ENCODE data around the gene FEZF1.

The FEZF1 gene

DNA sequence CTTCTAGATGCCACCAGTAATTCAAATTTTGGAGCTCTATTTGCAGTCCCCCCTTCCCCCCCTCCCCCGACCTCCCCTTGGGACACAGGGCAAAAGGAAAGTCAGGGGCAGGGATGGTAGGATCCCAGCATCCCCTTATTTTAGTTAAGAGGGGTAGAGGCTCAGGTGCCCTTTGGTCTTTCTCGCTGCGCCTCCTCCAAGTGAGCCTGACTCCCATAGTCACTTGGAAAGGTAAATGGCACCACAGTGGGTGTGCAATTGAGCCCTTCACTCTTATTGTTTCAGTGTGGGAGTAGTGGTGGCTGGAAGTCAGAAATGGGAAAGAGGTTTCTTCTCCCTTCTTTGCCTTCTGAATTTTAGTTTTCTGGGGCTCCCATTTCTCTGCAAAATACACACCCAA, 8.2 kb upstream of the FEZF1 start:
- Mint-ChIP-seq H3K4me1 (ENCODE audit: low read depth) (peaks cover 8% of the 10 kb centered on the region), H3K36me3 (ENCODE audit: low read depth) (no peaks in the 10 kb centered on the region)

DNA sequence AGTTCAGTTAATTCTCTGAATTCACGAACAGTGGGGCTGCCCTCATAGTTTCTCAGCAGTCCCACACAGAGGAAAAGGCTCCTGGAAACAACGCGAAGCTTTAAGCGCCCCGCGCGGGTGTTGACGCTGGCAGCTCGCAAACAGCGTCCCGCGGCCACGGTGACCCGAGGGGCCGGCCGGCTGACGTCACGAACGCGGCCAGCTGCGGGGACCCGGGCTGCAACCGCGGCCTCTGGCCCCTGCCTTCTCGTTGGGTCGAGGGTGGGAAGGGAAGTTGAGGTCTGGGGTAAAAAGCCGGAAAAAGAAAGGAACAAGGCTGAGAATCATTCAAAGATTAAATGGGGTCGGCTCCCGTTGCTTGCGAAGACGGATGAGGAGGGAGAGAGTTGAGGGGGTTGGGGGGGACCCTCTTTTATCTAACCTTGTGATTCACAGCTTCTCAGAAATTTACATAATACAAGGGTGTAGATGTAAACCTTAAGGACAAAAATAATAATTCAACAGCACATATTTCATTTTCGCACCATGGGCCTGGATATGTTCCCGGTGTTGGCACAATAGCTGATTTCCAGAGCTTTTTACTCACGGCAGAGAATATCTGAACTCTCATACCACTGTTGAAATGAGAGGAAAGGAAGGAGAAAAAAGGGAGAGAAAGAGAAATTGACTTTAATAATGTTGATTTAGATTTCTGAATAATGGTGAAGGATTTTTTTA, 7.3 kb upstream of the FEZF1 start:
- Mint-ChIP-seq H3K9me3 (no peaks in the 10 kb centered on the region), H3K4me1 (ENCODE audit: low read depth) (peaks cover 8% of the 10 kb centered on the region), H3K27ac (no peak overlapping the region), H3K27me3 (peaks cover 88% of the 10 kb centered on the region), H3K4me3 (no peak overlapping the region), H3K36me3 (ENCODE audit: low read depth) (no peaks in the 10 kb centered on the region)
- no peak for DNase-seq

More for the DNA sequence above, 8.2 kb upstream of the FEZF1 start:
- Mint-ChIP-seq H3K4me3 (no peak overlapping the region), H3K27ac (no peak overlapping the region), H3K27me3 (peaks cover 88% of the 10 kb centered on the region), H3K9me3 (no peaks in the 10 kb centered on the region)
- no peak for DNase-seq

DNA sequence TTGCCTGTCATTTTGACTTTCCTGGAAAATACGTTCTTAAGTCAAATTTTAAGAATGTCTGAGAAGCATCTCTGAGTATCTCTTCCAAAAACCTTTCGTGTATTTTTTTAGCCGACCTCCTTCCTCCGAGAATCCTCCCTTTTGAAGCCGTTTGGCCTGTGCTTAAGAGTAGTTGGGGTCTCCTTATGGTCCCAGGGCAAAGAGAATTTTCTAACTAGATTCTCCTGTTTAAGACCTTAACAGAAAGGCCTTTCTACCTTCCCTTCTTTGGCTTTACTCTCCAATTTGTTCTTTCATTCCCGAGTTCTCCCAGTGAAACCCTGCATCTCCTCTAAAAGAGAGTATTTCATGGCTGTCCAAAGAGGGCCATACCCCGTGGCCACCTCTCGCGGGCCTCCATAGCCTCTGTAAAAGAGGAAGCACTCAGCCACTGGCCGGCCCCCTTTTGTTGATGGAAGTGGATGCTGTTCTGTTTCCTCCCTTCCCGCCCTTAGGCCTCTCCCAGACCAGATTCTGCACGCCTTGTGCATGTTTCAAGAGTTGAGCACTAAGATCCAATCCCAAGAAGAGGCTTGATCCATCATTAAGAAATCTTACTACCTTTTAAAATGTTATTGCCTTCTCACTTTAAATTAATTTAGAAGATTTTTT, 6.6 kb upstream of the FEZF1 start:
- no peak overlapping the region for H3K27ac Mint-ChIP-seq
- H3K27me3 Mint-ChIP-seq, result peaks cover 88% of the 10 kb centered on the region
- no peaks in the 10 kb centered on the region for H3K9me3 Mint-ChIP-seq
- no peak overlapping the region for H3K4me3 Mint-ChIP-seq
- peaks cover 8% of the 10 kb centered on the region for H3K4me1 Mint-ChIP-seq (ENCODE audit: low read depth)
- no peak for DNase-seq
- no peaks in the 10 kb centered on the region for H3K36me3 Mint-ChIP-seq (ENCODE audit: low read depth)

DNA sequence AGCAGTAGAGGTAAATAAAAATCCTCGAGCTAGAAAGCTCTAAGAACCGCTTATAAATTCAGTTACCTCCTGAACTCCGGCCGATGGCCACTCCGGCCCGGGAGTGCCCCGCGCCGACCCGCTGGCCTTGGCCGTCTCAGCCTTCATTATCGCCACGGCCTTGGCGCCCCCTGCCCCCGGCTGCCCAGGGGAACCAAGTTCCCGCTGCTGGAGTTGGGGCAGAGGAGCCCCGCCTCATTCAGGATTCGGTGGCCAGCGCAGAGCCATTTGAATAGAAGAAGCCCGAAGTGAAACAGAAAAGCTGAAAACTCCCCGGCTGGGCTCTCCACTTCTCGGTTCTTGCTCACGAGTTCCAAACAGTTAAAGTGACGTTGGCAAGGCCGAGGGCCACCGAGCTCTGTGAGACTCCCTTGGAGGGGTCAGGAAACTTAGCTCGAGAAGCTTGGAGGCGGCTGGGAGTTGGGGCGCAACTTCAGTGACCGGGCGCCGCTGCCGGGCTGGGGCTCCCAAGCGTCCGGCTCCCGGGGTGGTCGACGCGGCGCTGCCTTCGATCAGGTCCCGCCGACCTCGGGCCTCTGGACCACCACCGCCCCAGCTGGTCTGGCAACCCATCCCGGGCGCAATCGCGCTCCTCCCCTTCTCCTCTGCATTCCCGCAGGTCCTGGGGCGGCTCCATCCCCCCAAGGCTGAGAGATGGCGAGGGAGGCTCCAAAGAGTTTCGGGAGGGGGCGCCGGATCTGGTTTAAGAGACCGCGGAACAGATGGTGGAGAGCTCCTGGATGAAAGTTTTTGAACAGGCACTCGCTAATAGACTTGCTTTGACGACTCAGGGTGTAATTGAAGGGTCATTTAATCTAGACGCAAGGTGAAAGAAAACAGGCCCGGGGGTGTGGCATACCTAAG, 5.8 kb upstream of the FEZF1 start:
- no peaks in the 10 kb centered on the region for H3K9me3 Mint-ChIP-seq
- peaks cover 8% of the 10 kb centered on the region for H3K4me1 Mint-ChIP-seq (ENCODE audit: low read depth)
- H3K4me3 Mint-ChIP-seq, result no peak overlapping the region
- no peak overlapping the region for H3K27ac Mint-ChIP-seq
- DNase-seq, result no peak
- peaks cover 88% of the 10 kb centered on the region for H3K27me3 Mint-ChIP-seq
- H3K36me3 Mint-ChIP-seq (ENCODE audit: low read depth), result no peaks in the 10 kb centered on the region

DNA sequence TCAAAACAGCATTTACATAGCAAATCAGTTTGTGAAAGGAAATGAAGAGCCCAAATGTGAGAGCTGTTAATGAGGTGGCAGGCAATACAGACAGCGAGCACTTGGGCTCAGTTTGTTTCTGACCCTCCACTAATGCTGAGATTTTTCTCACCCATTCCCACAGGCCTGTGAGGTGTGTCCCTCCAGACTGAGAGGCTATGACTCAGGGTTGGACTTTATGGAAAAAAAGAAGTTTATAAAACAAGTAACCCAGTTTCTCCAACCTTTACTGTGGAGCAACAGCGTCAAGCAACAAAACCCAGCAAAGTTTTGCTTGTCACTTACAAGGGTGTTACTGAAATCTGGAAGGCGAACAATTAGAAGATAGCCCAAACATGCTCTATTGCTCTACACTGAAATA, 4.9 kb upstream of the FEZF1 start:
- no peaks in the 10 kb centered on the region for H3K36me3 Mint-ChIP-seq (ENCODE audit: low read depth)
- H3K4me1 Mint-ChIP-seq (ENCODE audit: low read depth), result peaks cover 8% of the 10 kb centered on the region
- no peaks in the 10 kb centered on the region for H3K9me3 Mint-ChIP-seq
- H3K27ac Mint-ChIP-seq, result no peak overlapping the region
- DNase-seq, result no peak
- H3K27me3 Mint-ChIP-seq, result peaks cover 86% of the 10 kb centered on the region
- H3K4me3 Mint-ChIP-seq, result no peak overlapping the region

DNA sequence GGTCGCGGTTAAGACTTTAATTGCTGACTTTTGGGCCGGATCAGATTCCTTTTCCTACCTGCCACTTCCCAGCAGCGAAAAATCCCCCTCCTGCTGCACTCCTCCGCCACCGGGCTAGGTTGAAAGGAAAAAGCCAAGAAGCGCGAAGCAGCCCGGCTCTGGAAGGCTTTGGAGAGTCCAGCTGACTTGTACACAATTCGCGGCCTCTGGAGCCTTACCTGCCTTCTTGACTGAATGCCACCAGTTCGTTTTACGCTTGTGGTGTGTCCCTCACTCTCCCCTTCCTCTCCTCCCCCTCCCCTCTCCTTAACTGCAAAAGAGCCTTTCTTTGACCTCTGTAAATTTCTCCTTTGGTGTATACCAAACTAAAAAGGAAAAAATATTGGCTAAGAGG, 2.7 kb upstream of the FEZF1 start:
- no peak for DNase-seq
- Mint-ChIP-seq H3K36me3 (ENCODE audit: low read depth) (no peaks in the 10 kb centered on the region), H3K4me1 (ENCODE audit: low read depth) (peaks cover 8% of the 10 kb centered on the region), H3K27me3 (peaks cover 90% of the 10 kb centered on the region), H3K9me3 (no peaks in the 10 kb centered on the region), H3K4me3 (no peak overlapping the region), H3K27ac (no peak overlapping the region)

DNA sequence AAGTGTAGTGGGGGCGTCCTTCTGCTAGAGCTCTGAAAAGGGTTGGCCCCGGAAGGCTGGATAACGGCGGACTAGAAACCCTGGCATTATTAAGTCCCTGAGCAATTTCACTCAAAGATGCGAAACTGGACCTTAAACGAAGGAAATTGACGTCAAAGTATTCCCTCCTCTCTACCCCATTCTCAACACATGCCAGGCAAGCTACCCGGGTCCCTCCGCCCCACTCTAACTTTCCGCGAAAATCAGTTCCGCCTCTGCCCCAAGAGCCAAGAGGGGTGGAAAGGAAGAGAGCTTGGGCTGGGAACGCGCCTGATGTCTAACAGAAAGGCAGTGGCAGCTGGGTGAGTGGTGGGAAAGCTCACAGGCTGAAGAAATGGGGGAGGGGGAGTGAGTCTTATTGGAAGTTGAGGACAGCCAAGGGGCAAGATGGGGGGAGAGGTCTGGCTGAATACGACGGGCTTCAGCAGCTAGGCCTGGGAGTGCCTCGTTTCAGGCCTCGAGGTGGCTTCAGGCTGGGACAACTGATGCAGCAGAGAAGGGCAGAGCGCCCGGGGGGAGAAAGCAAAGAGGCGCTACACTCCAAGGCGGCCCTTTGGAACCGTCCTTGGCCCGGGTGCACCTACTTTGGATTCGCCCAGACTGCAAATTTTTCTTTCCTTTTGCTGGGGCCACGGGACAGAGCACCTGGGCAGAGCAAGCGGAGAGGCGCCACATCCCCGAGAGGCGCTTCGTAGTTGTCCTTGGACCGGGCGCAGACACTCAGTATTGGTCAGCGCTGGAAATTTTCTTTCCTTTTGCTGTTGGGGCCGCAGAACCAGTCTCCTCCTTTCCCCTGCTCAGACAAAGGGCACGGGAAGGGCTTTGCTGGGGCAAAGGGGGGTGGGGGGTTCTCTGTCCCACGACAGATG, 2.0 kb upstream of the FEZF1 start:
- H3K36me3 Mint-ChIP-seq (ENCODE audit: low read depth), result no peaks in the 10 kb centered on the region
- H3K4me3 Mint-ChIP-seq, result no peak overlapping the region
- no peaks in the 10 kb centered on the region for H3K9me3 Mint-ChIP-seq
- H3K4me1 Mint-ChIP-seq (ENCODE audit: low read depth), result peaks cover 8% of the 10 kb centered on the region
- DNase-seq, result no peak
- H3K27ac Mint-ChIP-seq, result no peak overlapping the region
- peaks cover 89% of the 10 kb centered on the region for H3K27me3 Mint-ChIP-seq

DNA sequence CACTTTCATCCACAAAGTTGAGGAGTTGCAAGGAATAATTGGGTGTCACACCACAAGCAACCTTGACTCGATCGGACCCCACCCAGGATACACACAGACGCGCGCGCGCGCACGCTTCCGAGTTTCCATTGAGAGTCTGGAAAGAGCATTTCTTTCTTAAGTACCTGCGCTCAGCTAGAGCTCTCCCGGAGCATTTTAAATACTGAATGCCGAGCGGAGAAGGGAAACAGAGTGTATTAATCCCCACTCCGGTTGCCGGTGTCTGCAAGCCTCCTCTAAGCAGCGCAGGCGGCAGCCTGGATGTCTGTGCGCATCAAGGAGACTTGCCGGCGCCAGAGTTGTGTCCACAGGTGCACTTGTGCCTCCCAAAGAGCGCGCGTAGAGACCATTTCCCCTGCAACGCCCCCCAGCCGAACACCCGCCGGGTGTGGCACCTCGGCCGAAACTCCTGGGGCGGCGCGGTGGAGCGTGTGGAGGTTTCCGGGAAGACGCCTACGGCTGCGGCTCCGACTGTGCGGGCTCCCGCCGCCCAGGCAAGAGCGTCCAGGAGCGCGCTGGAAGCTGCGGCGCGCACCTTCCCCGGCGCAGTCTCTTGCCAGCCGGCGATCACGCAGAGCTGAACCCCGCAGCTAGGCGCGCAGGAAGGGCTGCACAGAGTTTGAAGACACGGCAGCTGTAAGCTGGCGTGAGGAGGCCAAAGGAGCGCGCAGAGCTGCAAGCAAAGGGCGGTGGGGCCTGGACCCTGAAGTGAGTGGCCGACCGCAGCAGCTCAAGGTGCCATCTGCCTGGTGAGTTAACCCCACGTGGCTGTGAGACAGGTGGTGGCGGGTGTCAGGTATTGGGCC, 1.1 kb upstream of the FEZF1 start:
- Mint-ChIP-seq H3K4me3 (no peak overlapping the region), H3K27me3 (peaks cover 89% of the 10 kb centered on the region), H3K36me3 (ENCODE audit: low read depth) (no peaks in the 10 kb centered on the region), H3K27ac (no peak overlapping the region), H3K9me3 (no peaks in the 10 kb centered on the region), H3K4me1 (ENCODE audit: low read depth) (peaks cover 4% of the 10 kb centered on the region)
- DNase-seq, result no peak

DNA sequence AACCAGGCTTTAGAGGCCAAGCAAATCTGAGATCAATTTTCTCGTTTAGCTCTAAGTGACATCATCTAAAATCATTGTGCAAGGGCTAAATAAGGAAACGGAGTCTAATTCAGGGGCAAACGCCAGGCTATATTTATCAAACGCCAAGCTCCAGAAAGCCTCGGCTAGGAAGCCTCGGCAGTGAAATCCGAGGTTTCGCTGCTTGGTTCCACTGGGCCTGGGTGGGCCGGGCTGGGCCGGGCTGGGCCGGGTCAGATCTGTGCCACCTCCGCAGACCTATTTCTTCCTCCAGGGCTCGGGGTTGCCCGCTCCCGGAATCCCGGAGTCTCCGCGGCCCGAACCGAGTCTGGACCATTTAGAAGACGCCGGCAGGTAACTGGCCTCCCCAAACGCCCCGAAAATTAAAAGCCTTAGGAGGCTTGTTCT, 459 bp upstream of the FEZF1 start:
- Mint-ChIP-seq H3K4me3 (no peak overlapping the region), H3K27ac (no peak overlapping the region), H3K36me3 (ENCODE audit: low read depth) (no peaks in the 10 kb centered on the region), H3K9me3 (no peaks in the 10 kb centered on the region), H3K27me3 (peaks cover 91% of the 10 kb centered on the region), H3K4me1 (ENCODE audit: low read depth) (peaks cover 4% of the 10 kb centered on the region)
- no peak for DNase-seq

DNA sequence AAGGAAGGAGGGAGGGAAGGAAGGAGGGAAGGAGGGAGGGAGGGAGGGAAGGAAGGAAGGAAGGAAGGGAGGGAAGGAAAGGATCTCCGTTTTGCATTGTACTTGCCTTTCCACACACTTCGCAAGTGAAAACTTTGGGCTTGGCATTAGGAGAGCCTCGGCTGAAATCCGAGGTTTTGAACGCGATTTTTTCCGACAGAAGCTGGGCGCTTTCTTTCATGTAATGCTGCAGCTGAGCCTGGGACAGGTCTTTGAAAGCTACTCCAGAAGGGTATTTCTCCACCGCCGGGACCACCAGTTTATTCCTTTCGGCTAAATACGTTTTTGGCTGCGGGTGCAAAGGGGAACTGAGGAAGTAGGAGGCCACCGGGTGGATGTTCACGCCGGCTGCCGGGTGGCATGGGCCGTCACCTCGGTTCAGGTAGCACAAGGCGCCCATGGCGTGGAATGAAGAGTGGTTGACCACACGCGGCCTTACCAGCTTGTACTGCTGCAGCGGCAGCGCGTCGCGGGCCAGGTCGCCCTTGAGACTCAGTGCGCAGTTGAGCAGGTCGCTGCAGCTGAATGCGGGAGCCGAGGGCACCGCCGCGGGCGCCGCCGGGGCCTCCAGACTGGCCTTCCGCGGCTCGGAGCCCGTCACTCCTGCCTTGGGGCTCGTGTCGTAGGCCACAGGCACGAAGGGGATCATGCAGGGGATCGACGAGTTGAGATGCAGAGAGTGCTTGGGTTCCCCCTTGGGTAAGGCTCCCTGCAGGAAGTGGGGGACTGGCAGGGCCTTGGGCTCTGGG, 825 bp downstream of the FEZF1 start:
- Mint-ChIP-seq H3K4me3 (no peak overlapping the region), H3K27me3 (peaks cover 91% of the 10 kb centered on the region)

DNA sequence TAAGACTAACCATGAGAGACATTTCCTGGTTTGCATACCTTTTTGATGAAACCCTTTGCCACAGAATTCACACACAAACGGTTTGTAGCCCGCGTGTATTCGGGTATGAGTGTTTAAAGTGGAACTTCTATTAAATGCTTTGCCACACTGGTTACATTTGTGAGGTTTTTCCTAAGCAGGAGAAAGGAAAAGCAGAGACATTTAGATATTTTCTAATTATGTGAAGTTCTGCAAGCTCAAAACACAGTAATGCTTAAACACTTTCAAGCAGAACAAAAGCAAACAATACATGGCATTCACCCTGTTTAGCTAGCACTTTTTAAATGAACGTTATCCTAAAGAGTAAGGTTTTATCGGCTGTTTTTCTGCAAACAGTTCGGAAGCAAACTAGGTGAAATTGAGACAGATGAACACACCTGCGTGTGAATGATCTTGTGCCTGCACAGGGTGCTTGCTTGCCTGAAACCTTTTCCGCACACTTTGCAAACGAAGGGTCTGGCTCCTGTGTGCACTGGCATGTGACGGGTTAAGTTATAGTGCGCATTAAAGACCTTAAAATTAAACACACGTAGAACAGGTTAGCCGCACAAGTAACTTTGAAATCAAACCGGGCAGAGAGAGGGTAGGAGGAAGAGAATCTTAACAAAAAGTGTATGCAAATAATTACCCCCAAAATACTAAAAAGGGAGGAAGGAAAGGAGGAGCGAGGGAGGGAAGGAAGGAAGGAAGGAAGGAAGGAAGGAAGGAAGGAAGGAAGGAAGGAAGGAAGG, 1.6 kb downstream of the FEZF1 start:
- DNase-seq, result no peak
- Mint-ChIP-seq H3K9me3 (no peaks in the 10 kb centered on the region), H3K36me3 (ENCODE audit: low read depth) (no peaks in the 10 kb centered on the region), H3K4me1 (ENCODE audit: low read depth) (no peaks in the 10 kb centered on the region), H3K27ac (no peak overlapping the region), H3K27me3 (peaks cover 94% of the 10 kb centered on the region), H3K4me3 (no peak overlapping the region)

More for the DNA sequence above, 825 bp downstream of the FEZF1 start:
- no peaks in the 10 kb centered on the region for H3K9me3 Mint-ChIP-seq
- no peaks in the 10 kb centered on the region for H3K4me1 Mint-ChIP-seq (ENCODE audit: low read depth)
- no peak for DNase-seq
- H3K36me3 Mint-ChIP-seq (ENCODE audit: low read depth), result no peaks in the 10 kb centered on the region
- H3K27ac Mint-ChIP-seq, result no peak overlapping the region

Data from activated T-cell treated with anti-CD3 and anti-CD28 coated beads, Interleukin-2, amount 50 U/mL, for 24 hours (primary cell).